ENCODE data around the gene PAXX.

GRCh38 chr9:136997371-136997770, 5.1 kb downstream of the PAXX start:
- TF ChIP-seq GATA1 (IDR thresholded peaks at IDR 0.05; ENCODE audit: low read depth, low read length) (no peak), POLR2A (IDR thresholded peaks at IDR 0.05; ENCODE audit: low read length) (no peak)
